GM12878 (cell line): Measurements from ENCODE around the gene FEN1. TPM values are rescaled to one million over a fixed set of nuclear protein-coding genes. Genes with fewer than 3 reads are reported as not detected.

ENCODE experiments used
- ATAC-seq: fragments of 200-7000 bp; cut with Tn5 transposase; 3 replicates; pipeline ENCODE4 v1.9.1; 2020; ENCODE audit warnings: mild to moderate bottlenecking, moderate library complexity
- BruUV-seq: library from RNA; stranded (reverse); fragments of 400-500 nt; replicated peaks from 2 replicates; lab custom pipeline; 2021; lab: Mats Ljungman, UMichigan
- CTCF ChIA-PET: fragments of 300-600 bp; sonication (Branson Sonifier 250); formaldehyde crosslinking; extraction: SDS; loops from one replicate; lab custom pipeline; 2021; ENCODE audit warnings: inconsistent platforms; lab: Yijun Ruan, JAX
- POLR2A ChIA-PET: fragments of 350-600 bp; formaldehyde crosslinking; extraction: SDS; loops from one replicate; lab custom pipeline; 2021; ENCODE audit warnings: inconsistent platforms; lab: Charles Lee
- RAD21 ChIA-PET: fragments of 300-600 bp; sonication (Branson Sonifier 250); formaldehyde crosslinking; loops from one replicate; lab custom pipeline; 2023; ENCODE audit warnings: antibody characterized with exemption; ENCODE audit not compliant: unreplicated experiment; lab: Charles Lee
- SMC1A ChIA-PET: fragments of 300-600 bp; sonication (Branson Sonifier 250); formaldehyde crosslinking; loops from one replicate; lab custom pipeline; 2023; ENCODE audit not compliant: unreplicated experiment, uncharacterized antibody; lab: Charles Lee
- DNase-seq: peaks from one replicate; pipeline ENCODE4 v3.0.0-alpha.2; 2011; ENCODE audit warnings: low read depth, low spot score
- FAIRE-seq: peaks from 3 replicates; lab custom pipeline; 2011; peaks lifted over from hg19 to GRCh38; lab: Jason Lieb, UNC
- H2AFZ ChIP-seq: 2 replicates; pipeline ENCODE4 v1.6.0; 2011; ENCODE audit warnings: low read depth, low read length, control low read depth; ENCODE audit not compliant: control insufficient read depth
- H3K27ac ChIP-seq: 2 replicates; pipeline ENCODE4 v1.5.1; 2011; ENCODE audit warnings: control low read depth; ENCODE audit not compliant: control insufficient read depth, insufficient read depth
- H3K27me3 ChIP-seq, 2 experiments: replicated peaks in 1 of 2; 2 replicates each; pipeline versions ENCODE4 v1.6.0 to v1.6.1; 2011; ENCODE audit warnings: low read length in 1 of 2; ENCODE audit not compliant: control insufficient read depth in 2 of 2, insufficient read depth in 2 of 2
- H3K36me3 ChIP-seq, 2 experiments: 2 replicates each; pipeline ENCODE4 v1.5.1; 2011; ENCODE audit warnings: low read length in 1 of 2; ENCODE audit not compliant: control insufficient read depth in 2 of 2, insufficient read depth in 2 of 2
- H3K4me1 ChIP-seq: 2 replicates; pipeline ENCODE4 v1.6.1; 2011; ENCODE audit warnings: mild to moderate bottlenecking, low read length, moderate library complexity, mixed read lengths; ENCODE audit not compliant: control insufficient read depth, insufficient read depth
- H3K4me2 ChIP-seq: 2 replicates; pipeline ENCODE4 v1.6.0; 2011; ENCODE audit warnings: control low read depth; ENCODE audit not compliant: control insufficient read depth, insufficient read depth
- H3K4me3 ChIP-seq: fragments of 200-600 bp; sonication (generic); 2 replicates; pipeline ENCODE4 v1.5.1; 2016
- H3K79me2 ChIP-seq: 2 replicates; pipeline ENCODE4 v1.6.0; 2011; ENCODE audit warnings: low read length; ENCODE audit not compliant: control insufficient read depth, insufficient read depth
- H3K9ac ChIP-seq: 2 replicates; pipeline ENCODE4 v1.8.0; 2011; ENCODE audit warnings: low read length, control low read depth, mixed read lengths; ENCODE audit not compliant: control insufficient read depth, insufficient read depth
- H3K9me3 ChIP-seq: replicated peaks from 3 replicates; pipeline ENCODE4 v1.5.1; 2011; ENCODE audit warnings: mild to moderate bottlenecking, low read length; ENCODE audit not compliant: control insufficient read depth, insufficient read depth
- H4K20me1 ChIP-seq: 2 replicates; pipeline ENCODE4 v1.6.0; 2011; ENCODE audit not compliant: control insufficient read depth, insufficient read depth
- ATF2 ChIP-seq: IDR thresholded peaks from 2 replicates; pipeline ENCODE4 v1.6.1; 2012; ENCODE audit warnings: low read length, inconsistent platforms
- CBFB ChIP-seq: IDR thresholded peaks from 2 replicates; pipeline ENCODE4 v1.6.1; 2016; ENCODE audit warnings: antibody characterized with exemption, low read depth
- CEBPZ ChIP-seq: fragments of 150-350 bp; IDR thresholded peaks from 2 replicates; pipeline ENCODE4 v1.6.1; 2016; ENCODE audit warnings: low read depth, low read length
- ESRRA ChIP-seq: IDR thresholded peaks from 2 replicates; pipeline ENCODE4 v1.6.1; 2012; ENCODE audit warnings: mild to moderate bottlenecking, low read length, improper control_type of control experiment
- GABPA ChIP-seq: IDR thresholded peaks from 2 replicates; pipeline ENCODE4 v1.6.1; 2014; ENCODE audit warnings: antibody characterized with exemption, low read depth, mild to moderate bottlenecking, inconsistent platforms
- MYC ChIP-seq: IDR thresholded peaks from 2 replicates; pipeline ENCODE4 v1.6.1; 2011; ENCODE audit warnings: mild to moderate bottlenecking, low read length, moderate library complexity, inconsistent platforms; ENCODE audit not compliant: insufficient read depth, insufficient replicate concordance, insufficient read length, severe bottlenecking
- NFXL1 ChIP-seq: fragments of 450-650 bp; IDR thresholded peaks from 2 replicates; pipeline ENCODE4 v1.6.1; 2017; ENCODE audit warnings: antibody characterized with exemption, mild to moderate bottlenecking, borderline replicate concordance
- NR2C1 ChIP-seq: fragments of 450-650 bp; IDR thresholded peaks from 2 replicates; pipeline ENCODE4 v1.6.1; 2017; ENCODE audit warnings: antibody characterized with exemption, mild to moderate bottlenecking, moderate library complexity
- PAX8 ChIP-seq: fragments of 450-650 bp; IDR thresholded peaks from 2 replicates; pipeline ENCODE4 v1.6.1; 2017; ENCODE audit warnings: mild to moderate bottlenecking, moderate library complexity
- PML ChIP-seq: IDR thresholded peaks from 2 replicates; pipeline ENCODE4 v1.6.1; 2012; ENCODE audit warnings: low read length, inconsistent platforms
- RBBP5 ChIP-seq: fragments of 200-600 bp; sonication (generic); conservative IDR thresholded peaks from 2 replicates; pipeline ENCODE4 v1.6.1; 2016
- RELB ChIP-seq: fragments of 450-650 bp; IDR thresholded peaks from 2 replicates; pipeline ENCODE4 v1.6.1; 2017; ENCODE audit warnings: low read depth, mild to moderate bottlenecking, moderate library complexity
- RUNX3 ChIP-seq: IDR thresholded peaks from 2 replicates; pipeline ENCODE4 v1.6.1; 2012; ENCODE audit warnings: low read length, inconsistent platforms
- SREBF1 ChIP-seq: IDR thresholded peaks from 2 replicates; pipeline ENCODE4 v1.6.1; 2012; ENCODE audit warnings: mild to moderate bottlenecking, low read length
- SUPT20H ChIP-seq: IDR thresholded peaks from 2 replicates; pipeline ENCODE4 v1.6.1; 2011; ENCODE audit warnings: low read depth, mild to moderate bottlenecking, low read length, moderate library complexity, borderline replicate concordance; ENCODE audit not compliant: control insufficient read depth
- TBL1XR1 ChIP-seq: IDR thresholded peaks from 2 replicates; pipeline ENCODE4 v1.6.1; 2012; ENCODE audit warnings: low read depth, low read length, improper control_type of control experiment
- WGBS: methylation state at CpG from one replicate; pipeline ENCODE4 v1.1.6; 2016; ENCODE audit warnings: low lambda C conversion rate; ENCODE audit not compliant: insufficient replicate concordance, insufficient coverage; ENCODE audit errors: missing lambda C conversion rate; 5-methylcytosine and 5-hydroxymethylcytosine counted together
- in situ Hi-C: fragments of 300-500 bp; cut with MboI; formaldehyde crosslinking; loops from 9 replicates; pipeline ENCODE4 v1.14.3; 2018; ENCODE audit warnings: mixed read lengths
- intact Hi-C: fragments of 100-400 bp; cut with micrococcal nuclease; formaldehyde crosslinking; loops from one replicate; pipeline ENCODE4 v1.14.2; 2022; ENCODE audit not compliant: unreplicated experiment
- polyA plus RNA-seq, 11 experiments: library from polyadenylated mRNA; depleted of rRNA in 4 of 11; unstranded in 6 of 11; stranded (reverse) in 5 of 11; fragments of >200 nt; fragmentation: Nextera tagmentation in 4 of 11; fragmentation: Illumina TruSeq in 1 of 11; extraction: Ambion mirVana in 4 of 11; extraction: Trizol in 1 of 11; gene quantifications; 1 replicate in 1 of 11; 2 replicates in 10 of 11; pipeline versions ENCODE4 v1.2.1 to v1.2.3, GENCODE V29; 2011 to 2016; ENCODE audit warnings: inconsistent platforms in 2 of 11, missing spikeins in 2 of 11, low read depth in 1 of 11
- total RNA-seq, 4 experiments: library from RNA; depleted of rRNA in 3 of 4; stranded (reverse); fragments of >200 nt in 3 of 4; fragmentation: Illumina TruSeq in 1 of 4; extraction: Trizol in 1 of 4; gene quantifications; 2 replicates each; pipeline versions ENCODE4 v1.2.1 to v1.2.3, GENCODE V29; 2013 to 2021

Gene FEN1
- total and polyA plus RNA-seq, 10 of the 15 experiments (the other 5 are each of a cell fraction or from before 2014, with no cell fraction given) = 54.8 to 282 (median 125) TPM

GRCh38 chr11:61779666-61780525 is 12.8 kb upstream of the FEN1 start:
- no peak for ATAC-seq
- Histone ChIP-seq H4K20me1 (no peaks in the 10 kb centered on the region), H3K9ac (no peak overlapping the region), H3K27me3 (no peaks in the 10 kb centered on the region), H3K79me2 (no peaks in the 10 kb centered on the region), H3K27ac (no peak overlapping the region), H3K4me3 (no peak overlapping the region), H3K36me3 (no peaks in the 10 kb centered on the region; a peak in 1 of 4 replicates), H3K4me1 (no peaks in the 10 kb centered on the region; the same call in 1 of the 2 replicates), H2AFZ (no peak overlapping the region), H3K4me2 (no peak overlapping the region), H3K9me3 (no peaks in the 10 kb centered on the region)
- in situ Hi-C loops = loop anchor here (5.0 kb wide), 1 partner anchor 33 kb away; no protein-coding TSS in a partner anchor
- ChIA-PET SMC1A (interaction anchor here (0.9 kb wide), 1 partner anchor 20 kb away, joined by 3 read pairs; no protein-coding TSS in a partner anchor), POLR2A (interaction anchor here (0.9 kb wide), 1 partner anchor 25 kb away, joined by 3 read pairs; no protein-coding TSS in a partner anchor), CTCF (interaction anchor here (0.9 to 7.5 kb wide), 4 partner anchors 9 to 31 kb away, joined by 3 to 88 read pairs (median 4); no protein-coding TSS in a partner anchor), RAD21 (interaction anchor here (1.3 to 1.7 kb wide), 3 partner anchors 8 to 33 kb away, joined by 4 to 5 read pairs (median 4); no protein-coding TSS in a partner anchor)
- 43% methylated on average over 14 of the region's 14 CpGs for WGBS
- intact Hi-C loops = no loop called here
- TF ChIP-seq RELB (no peak), RBBP5 (no peak), ATF2 (no peak), PAX8 (no peak), GABPA (no peak), CEBPZ (no peak), RUNX3 (no peak), NR2C1 (no peak), PML (no peak), TBL1XR1 (no peak), SREBF1 (no peak), SUPT20H (no peak), ESRRA (no peak), NFXL1 (no peak), CBFB (no peak), MYC (no peak)
- BruUV-seq = no TSS peak
- DNase-seq = no peak
- FAIRE-seq = no peak
